Stimulated activated CD8-positive, alpha-beta memory T cell treated with anti-CD3 and anti-CD28 coated beads, Interleukin-12 subunit alpha, Interleukin-12 subunit beta, amount 100 ng/mL, for 24 hours (primary cell): ENCODE results near the gene ACOT12.
"Not testable (repeated sequence)": the region's sequence is repeated elsewhere in the genome, so short reads cannot be mapped to it uniquely, and the experiment has no call there.

Experiments used
- DNase-seq: peaks from one replicate; pipeline ENCODE4 v3.0.0-alpha.2; 2020; ENCODE audit errors: extremely low read depth

ACOT12 gene

GRCh38 chr5:81393783-81394718 lies at the start of gene ACOT12:
ACOT12 (minus strand) TSS chr5:81394134; CDS start chr5:81394114, 20 bp downstream.
- DNase-seq = no peak

DNA sequence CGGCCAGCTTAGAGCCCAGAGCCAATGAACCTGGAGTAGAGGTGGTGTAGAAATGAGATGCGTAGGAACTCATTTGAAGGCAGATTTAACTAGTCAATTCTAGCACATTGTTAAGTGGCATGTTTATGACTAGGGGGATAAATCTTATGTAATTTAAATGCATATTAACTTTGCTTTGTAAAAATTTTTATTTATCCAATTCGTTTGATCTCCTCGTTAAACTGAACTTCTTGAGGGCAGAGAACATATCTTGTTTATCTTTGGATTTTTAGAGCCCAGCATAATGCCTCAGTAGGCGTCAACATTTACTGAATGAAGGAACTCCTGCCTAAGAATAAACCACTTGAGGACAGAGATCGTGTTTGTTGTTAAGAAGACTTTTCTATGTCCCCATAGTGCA lies 41.1 kb upstream of the ACOT12 start:
- DNase-seq = no peak

GRCh38 chr5:81429985-81430384 lies 36.1 kb upstream of the ACOT12 start:
- no peak for DNase-seq

- no peak for DNase-seq
These were observed 35.4 kb upstream of the ACOT12 start for GRCh38 chr5:81429363-81429762.

- no peak for DNase-seq
These were observed 34.9 kb upstream of the ACOT12 start for GRCh38 chr5:81428861-81429260.

DNA sequence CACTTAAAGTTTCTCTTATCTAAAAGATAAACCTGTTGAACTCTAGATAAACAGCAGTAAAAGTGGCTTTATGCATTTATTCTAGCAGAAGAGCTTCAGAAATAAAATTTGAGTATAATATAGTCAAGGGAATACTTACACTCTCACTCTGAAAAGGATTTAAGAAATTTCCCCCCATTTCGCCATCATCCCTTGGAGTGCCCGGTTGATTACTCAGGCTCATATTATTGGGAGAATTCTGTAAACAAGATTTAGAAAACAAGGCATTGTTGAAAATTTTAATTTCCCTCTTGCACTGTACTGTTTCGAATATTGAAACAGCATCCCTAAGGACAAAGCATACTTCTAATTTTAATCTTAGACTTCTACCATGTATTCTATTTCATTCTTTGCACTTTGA lies 34.5 kb upstream of the ACOT12 start:
- DNase-seq = no peak

DNA sequence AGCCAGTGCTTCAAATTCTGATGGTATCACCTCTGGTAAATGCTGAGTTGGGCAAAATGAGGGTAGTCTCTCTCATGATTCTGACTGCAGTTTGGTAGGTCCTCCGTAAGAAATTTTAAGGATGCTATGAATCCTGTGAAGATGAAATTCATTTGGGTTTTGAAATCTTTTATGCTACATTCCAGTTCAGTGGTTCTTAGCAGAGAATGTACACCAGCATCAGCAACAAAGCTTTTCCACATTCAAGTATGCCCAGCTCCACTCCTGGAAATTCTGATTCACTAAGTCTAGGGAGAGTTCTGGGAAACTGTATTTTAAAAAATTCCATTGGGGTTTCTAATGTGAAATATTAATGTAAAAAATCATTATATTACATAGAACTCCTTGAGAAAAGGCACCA lies 33.6 kb upstream of the ACOT12 start:
- no peak for DNase-seq

DNA sequence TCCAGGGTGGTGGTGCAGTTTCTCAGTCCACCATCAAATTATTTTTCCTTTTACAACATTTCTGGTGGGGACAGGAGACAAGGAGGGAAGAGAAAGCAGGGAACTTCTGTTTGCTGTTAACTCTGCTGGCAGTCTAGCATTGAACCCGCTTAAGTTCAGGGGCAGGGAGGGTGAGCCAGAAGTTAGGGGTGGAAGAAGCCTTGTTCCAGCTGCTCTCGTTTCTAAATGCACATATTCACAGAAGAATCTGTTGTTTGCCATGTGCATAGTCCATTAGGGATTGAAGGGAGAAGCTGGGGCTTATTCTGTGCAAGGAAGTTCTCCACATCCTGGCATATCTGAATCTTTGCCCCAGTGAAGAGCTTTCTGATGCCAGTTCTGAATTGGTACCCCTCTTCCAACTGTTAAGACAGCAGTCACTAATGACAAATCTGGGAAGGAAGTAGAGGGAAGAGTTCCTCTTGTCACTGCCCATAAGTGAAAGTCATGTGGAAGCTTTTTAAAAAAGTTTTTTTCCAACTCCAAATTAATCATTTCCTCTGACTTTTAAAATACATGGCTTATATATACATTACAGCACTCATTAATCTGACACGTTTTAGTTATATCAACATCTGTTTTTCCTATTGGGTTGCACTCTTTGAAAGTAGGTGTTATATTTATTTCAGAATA lies 32.6 kb upstream of the ACOT12 start:
- no peak for DNase-seq

DNA sequence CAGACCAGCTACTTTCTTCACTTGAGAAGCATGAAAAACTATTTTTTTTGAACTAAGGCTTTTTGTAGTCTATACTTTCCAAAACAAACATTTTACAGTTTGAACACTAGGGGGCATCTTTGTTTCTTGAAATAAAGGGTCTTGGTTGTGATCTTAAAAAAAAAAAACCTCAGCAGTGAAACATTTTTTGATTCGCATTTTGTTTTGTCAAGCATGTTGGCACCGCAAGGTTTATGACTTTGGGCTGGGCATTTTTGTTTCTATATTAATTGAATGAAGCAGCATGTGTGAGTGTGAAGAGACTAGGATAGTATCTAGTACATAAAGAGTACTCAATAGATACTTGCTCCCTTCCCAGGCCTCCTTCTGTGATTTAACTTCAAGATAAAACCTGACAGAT lies 31.6 kb upstream of the ACOT12 start:
- DNase-seq = no peak

- DNase-seq = no peak
These were observed 30.8 kb upstream of the ACOT12 start for GRCh38 chr5:81424728-81425127.

DNA sequence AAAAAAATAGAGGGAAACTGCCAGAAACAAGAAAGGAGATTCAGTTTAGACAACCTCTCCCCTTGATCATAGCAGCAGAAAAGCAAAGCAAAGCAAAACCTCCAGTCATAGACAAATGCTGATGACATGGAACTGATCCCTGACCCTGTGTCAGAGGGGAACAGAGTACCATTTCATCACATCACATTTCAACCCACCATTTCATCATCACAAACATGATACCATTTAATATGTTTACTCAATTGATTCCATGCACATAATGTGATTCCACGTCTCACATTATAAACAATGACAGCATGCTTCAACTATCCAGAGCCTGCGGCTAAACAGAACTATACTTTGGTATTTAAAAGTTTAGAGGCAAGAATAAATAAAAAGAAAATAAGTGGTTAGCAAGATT lies 28.7 kb upstream of the ACOT12 start:
- no peak for DNase-seq

GRCh38 chr5:81420039-81420667 lies 26.2 kb upstream of the ACOT12 start:
- no peak for DNase-seq

GRCh38 chr5:81418606-81419005 lies 24.7 kb upstream of the ACOT12 start:
- no peak for DNase-seq

GRCh38 chr5:81417052-81417451 lies 23.1 kb upstream of the ACOT12 start:
- no peak for DNase-seq

DNA sequence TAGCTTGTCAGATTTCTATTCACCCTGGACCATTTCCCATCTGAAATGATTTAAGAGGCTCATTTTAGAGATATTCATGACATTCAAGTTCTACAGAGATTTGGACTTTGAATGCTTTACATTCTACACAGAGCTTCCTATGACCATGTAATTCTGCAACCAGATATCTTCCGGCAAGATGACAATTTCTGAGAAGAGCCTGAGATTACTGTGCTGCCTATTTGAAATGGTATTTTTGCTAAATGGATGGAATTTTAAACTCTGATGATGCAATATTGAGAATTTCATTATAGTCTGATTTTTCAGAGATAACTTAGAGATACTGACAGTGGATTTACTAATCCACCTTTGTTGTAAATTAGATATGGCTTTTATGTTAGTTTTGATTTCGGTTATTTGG lies 16.0 kb upstream of the ACOT12 start:
- DNase-seq = no peak

DNA sequence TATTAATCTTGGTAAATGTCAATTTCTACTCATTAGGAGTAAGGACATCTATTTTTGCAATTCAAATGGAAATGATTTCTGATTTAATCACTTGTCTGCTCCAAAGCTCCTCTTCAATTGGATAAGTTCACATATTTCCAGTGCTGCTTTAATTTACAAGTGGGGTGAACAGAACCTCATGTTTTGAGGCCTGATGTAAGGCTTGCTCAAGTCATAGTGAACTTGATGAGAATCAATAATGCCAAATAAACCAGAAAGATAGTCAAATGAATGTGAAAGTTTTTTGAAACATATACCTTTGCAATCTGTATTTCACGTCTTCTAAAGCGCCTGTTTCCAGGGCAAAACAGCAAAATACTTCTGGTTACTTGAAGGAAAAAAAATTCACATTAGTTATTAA lies 15.4 kb upstream of the ACOT12 start:
- no peak for DNase-seq

- no peak for DNase-seq
These were observed 14.6 kb upstream of the ACOT12 start for GRCh38 chr5:81408496-81408895.

DNA sequence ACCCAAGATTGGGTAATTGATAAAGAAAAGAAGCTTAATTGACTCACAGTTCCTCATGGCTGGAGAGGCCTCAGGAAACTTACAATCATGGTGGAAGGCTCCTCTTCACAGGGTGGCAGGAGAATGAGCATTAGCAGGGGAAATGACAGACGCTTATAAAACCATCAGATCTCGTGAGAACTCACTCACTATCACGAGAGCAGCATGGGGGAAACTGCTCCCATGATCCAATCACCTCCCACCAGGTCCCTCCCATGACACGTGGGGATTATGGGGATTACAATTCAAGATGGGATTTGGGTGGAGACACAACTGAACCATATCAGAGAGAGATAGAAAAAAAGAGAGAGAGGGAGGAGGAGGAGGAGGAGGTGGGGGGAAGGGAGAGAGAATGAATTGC lies 13.9 kb upstream of the ACOT12 start:
- DNase-seq = not testable (repeated sequence)

DNA sequence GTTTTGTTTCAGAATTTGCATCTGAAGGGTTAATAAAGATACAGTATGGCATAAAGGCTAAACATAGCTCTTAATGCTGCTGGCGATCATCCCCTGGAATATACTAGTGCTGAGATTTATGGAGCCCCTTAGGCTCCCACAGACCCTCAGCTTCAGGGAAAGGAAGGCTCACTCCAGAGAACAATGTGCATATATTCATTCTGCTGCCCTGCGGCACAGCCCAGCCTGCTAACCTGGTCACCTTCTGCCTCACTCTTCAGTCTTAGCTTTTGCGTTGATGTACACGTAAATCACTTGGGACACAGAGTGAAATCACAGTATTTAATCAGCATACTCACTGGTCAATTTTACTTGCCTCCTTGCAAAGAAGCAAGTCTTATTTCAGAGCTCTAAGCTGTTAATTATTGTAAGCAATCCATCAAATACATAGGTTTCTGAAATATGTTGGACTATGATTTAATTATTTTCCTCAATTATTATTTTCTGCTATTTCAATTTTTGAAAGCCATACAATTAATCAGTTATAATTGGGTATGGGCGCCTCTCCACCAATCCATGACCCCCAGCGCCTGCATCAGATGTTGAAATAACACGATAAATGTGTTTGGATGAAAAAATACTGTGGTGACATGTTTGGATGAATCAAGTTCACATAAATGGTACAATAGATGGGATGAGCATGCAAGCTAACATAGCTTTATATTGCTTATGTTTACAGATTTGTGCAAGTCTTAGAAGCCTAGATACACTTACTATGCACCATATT lies 11.4 kb upstream of the ACOT12 start:
- no peak for DNase-seq

DNA sequence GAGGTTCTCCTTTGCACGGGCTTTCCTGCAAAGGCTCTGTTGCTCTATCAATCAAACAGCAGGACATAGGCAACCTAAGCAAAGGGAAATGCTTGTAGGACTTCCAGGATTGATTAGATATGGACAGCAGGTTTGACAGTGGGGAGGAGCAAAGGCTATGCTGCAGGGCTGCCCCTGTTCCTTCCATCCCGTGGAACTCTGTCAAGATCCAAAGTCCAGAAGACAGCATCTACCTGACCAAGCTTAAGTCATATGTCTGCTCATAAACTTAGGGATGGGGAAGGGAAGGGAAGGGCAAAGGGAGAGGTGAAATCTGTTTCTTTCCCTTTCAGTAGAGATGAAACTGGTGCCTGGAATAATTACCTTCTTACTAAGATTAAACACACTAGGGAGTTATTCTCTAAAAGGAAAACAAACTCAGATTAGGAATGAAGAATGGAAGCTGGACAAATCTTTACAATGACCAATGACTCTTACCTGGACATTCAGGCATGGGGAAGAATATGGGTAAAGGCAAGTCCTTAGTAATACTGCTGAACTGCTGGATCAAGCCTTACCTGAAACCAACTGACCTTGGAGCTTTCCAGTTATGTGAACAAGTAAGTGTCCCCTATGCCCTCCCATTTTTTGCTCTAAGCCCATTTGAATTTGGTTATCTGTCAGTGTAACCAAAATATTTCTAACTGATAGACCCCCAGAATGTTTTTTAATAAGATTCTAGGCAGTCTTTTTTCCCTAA lies 8.4 kb upstream of the ACOT12 start:
- DNase-seq = no peak

- DNase-seq = no peak
These were observed 7.3 kb upstream of the ACOT12 start for GRCh38 chr5:81401266-81401665.
